GM21367 (cell line): ENCODE data around the gene FNIP2.
A peak's percentile ranks its signal among the peaks of the same experiment; 100 is the strongest.

Experiments
- ATAC-seq: cut with Tn5 transposase; IDR thresholded peaks from one replicate; pipeline ENCODE4 v1.9.1; 2021; ENCODE audit not compliant: unreplicated experiment

FNIP2 gene

GRCh38 chr4:158760866-158761265, 8.0 kb upstream of the FNIP2 start:
- ATAC-seq = no peak

- no peak for ATAC-seq
These were observed 6.3 kb upstream of the FNIP2 start for GRCh38 chr4:158762553-158762952.

- no peak for ATAC-seq
These were observed 5.4 kb upstream of the FNIP2 start for GRCh38 chr4:158763462-158763861.

- no peak for ATAC-seq
These were observed 2.3 kb upstream of the FNIP2 start for GRCh38 chr4:158766434-158767044.

GRCh38 chr4:158767451-158767850, 1.4 kb upstream of the FNIP2 start:
- ATAC-seq = no peak

GRCh38 chr4:158769175-158769921, 522 bp downstream of the FNIP2 start:
- ATAC-seq = peak; percentile 27

- ATAC-seq = no peak
These were observed 1.8 kb downstream of the FNIP2 start for GRCh38 chr4:158770671-158771070.

GRCh38 chr4:158771776-158772175, 3.0 kb downstream of the FNIP2 start:
- ATAC-seq = no peak

GRCh38 chr4:158775091-158775651, 6.3 kb downstream of the FNIP2 start:
- ATAC-seq = no peak

GRCh38 chr4:158776106-158776505, 7.3 kb downstream of the FNIP2 start:
- no peak for ATAC-seq

GRCh38 chr4:158777423-158778155, 8.8 kb downstream of the FNIP2 start:
- peak; percentile 25 for ATAC-seq

- ATAC-seq = peak; percentile 99
These were observed 9.4 kb downstream of the FNIP2 start for GRCh38 chr4:158778156-158778711.

- ATAC-seq = no peak
These were observed 9.9 kb downstream of the FNIP2 start for GRCh38 chr4:158778712-158779111.

- ATAC-seq = no peak
These were observed 13.1 kb downstream of the FNIP2 start for GRCh38 chr4:158781963-158782362.

- ATAC-seq = no peak
These were observed 13.9 kb downstream of the FNIP2 start for GRCh38 chr4:158782551-158783360.

GRCh38 chr4:158783785-158784184, 15.0 kb downstream of the FNIP2 start:
- no peak for ATAC-seq

- no peak for ATAC-seq
These were observed 16.9 kb downstream of the FNIP2 start for GRCh38 chr4:158785718-158786117.

GRCh38 chr4:158786121-158786601, 17.3 kb downstream of the FNIP2 start:
- no peak for ATAC-seq

- no peak for ATAC-seq
These were observed 18.1 kb downstream of the FNIP2 start for GRCh38 chr4:158786955-158787354.

GRCh38 chr4:158787709-158788475, 19.1 kb downstream of the FNIP2 start:
- no peak for ATAC-seq
